ENCODE measurements around the gene CFB. TPM values are rescaled to one million over a fixed set of nuclear protein-coding genes. Genes with fewer than 3 reads are reported as not detected.
A peak's percentile ranks its signal among the peaks of the same experiment; 100 is the strongest.

CFB gene
- total and polyA plus RNA-seq, 9 of the 15 experiments (the other 6 are each of a cell fraction or from before 2014, with no cell fraction given): 0.08 to 0.91 (median 0.22) TPM; not detected in 4

GRCh38 chr6:31897612-31898382 lies 48.1 kb upstream of the CFB start, which contains the start of gene EHMT2 (continued):
- TF ChIP-seq ZBTB40 (IDR thresholded peaks at IDR 0.05) (peak; percentile 48; the same call in 1 of the 2 replicates), ZBTB40 (CRISPR knock-in tag; IDR thresholded peaks at IDR 0.05) (no peak), ZNF764 (CRISPR knock-in tag; IDR thresholded peaks at IDR 0.05; ENCODE audit: low read depth) (no peak), DMBX1 (CRISPR knock-in tag; IDR thresholded peaks at IDR 0.05; ENCODE audit: borderline replicate concordance) (no peak)
